HL-60/S4 treated with phorbol 12-myristate 13-acetate at 8.2 ng/mL for 4 days and 3 days (cell line): ENCODE measurements around the gene RASGEF1B.
"Not testable (repeated sequence)": the region's sequence is repeated elsewhere in the genome, so short reads cannot be mapped to it uniquely, and the experiment has no call there.

Experiments
- in situ Hi-C: fragments of 300-500 bp; cut with MboI; formaldehyde crosslinking; loops from 2 replicates; pipeline ENCODE4 v1.15.0; 2022; ENCODE audit warnings: low sequenced_read_pairs

The RASGEF1B gene

GRCh38 chr4:81498551-81499099 lies 26.9 kb upstream of the RASGEF1B start:
- in situ Hi-C loops: no loop called here

DNA sequence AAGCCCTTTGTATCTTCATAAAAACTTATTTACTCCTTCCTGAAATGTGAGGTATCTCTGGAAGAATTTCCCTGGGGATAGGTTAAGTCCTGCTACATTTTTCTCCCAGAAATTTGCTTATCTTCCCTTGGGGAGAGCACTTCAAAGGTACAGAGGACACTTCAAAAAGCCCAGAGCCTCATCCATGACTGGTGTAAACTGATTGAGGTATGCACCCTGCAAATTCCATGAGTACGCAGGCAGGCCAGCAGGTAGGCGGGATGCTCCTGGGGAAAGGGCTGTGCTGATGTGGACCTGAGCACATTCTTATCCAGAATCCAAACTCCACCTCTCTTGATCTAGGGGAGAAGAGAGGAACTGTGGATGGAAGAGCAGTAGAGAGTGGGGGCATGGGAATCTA lies 26.3 kb upstream of the RASGEF1B start:
- in situ Hi-C loops: no loop called here

GRCh38 chr4:81495345-81495744 lies 23.6 kb upstream of the RASGEF1B start:
- in situ Hi-C loops: no loop called here

DNA sequence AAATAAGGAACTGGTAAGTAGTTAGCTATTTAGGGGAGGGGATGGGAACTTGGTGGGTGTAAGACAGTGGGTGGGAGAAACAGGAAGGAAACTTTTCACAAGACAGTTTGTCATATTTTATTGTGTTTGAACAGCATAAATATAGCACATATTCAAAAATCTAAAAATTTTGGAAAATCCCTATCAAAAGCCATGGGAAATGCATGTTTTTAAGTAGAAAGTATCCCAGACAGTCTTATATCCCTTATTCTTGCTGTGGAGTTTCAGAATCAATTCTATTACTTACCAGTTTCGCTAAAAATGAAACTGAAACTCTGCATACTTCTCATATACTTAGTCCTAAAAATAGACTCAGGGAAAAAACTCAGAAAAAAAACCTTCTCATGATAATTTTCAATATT lies 22.3 kb upstream of the RASGEF1B start:
- in situ Hi-C loops: no loop called here

GRCh38 chr4:81492606-81493230 lies 21.0 kb upstream of the RASGEF1B start:
- in situ Hi-C loops: no loop called here

GRCh38 chr4:81491943-81492342 lies 20.2 kb upstream of the RASGEF1B start:
- in situ Hi-C loops: no loop called here

DNA sequence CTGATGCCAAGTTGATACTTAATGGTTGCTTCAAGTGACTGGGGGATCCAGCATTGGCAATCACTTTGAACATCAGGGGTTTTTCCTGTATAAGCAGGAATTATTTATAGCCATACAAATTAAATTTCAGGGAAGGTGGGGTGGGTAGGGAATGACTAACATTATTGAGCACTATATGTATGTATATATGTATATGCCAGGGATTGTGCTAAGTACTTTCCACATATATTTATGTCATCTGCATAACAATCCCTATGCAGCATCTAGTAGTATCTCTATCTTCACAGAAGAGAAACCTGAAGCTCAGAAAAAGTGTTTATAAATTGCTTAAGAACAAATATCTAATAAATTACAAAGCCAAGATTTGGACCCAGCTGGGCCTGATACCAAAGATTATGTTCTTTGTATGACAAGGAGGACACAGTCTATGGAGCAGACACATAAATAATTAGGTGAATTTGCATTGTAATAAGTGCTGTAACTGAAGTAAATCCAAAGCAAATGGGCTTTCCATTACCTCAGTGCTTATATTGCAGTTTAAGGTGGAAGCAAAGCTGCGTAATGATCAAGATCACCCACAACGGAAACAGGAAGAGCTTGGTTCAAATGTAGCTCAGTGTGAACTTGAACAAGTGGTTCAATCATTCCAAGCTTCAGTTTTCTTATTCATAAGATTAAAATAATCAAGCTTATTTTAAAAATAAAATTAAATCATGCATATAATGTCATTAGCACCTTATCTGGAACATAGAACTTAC lies 18.9 kb upstream of the RASGEF1B start:
- in situ Hi-C loops: no loop called here

DNA sequence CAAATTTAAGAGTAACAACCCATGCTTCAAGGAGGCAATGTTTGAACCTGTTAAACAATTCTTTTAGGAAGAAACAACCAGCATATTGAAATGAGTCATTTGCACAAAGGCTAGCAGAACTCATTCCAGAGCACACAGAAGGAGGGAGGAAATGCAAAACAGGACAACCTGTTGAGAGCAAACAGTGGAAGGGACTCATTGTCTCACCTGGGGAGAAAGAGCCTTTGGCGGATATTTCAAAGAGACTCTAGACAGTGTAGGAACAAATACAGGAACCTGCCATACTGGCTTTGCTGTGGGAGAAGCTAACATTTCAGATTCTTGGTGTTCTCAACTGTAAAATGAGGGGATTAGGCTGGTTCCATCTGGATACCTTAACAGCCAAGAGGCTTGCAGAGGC lies 14.8 kb upstream of the RASGEF1B start:
- in situ Hi-C loops: no loop called here

- in situ Hi-C loops: no loop called here
Measured at GRCh38 chr4:81485310-81485980, 13.7 kb upstream of the RASGEF1B start.

DNA sequence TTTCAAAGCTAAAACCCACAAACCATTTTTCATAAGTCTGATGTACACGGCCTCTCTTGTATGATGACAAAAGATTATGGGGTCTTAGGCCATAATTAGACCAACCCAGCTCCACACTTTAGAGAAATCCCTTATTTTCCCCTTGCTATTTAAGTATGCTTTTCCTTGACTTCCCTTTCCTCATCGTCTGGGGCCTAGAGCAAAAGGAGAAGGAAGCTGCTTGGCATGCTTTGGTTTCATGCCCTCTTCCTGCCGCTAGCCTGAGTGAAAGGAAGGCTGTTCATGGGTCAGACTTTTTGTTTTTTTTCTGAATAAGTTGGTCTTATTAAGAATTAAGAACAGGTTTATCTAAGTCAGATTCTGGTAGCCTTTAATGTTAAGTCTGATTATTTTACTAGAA lies 10.6 kb upstream of the RASGEF1B start:
- in situ Hi-C loops: no loop called here

GRCh38 chr4:81481151-81481550 lies 9.4 kb upstream of the RASGEF1B start:
- in situ Hi-C loops: no loop called here

DNA sequence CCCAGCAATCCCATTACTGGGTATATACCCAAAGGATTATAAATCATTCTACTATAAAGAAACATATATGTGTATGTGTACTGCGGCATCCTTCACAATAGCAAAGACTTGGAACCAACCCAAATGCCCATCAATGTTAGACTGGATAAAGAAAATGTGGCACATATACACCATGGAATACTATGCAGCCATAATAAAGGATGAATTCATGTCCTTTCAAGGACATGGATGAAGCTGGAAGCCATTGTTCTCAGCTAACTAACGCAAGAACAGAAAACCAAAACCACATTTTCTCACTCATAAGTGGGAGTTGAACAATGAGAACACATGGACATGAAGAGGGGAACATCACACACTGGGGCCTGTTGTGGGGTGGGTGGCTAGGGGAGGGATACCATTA lies 7.9 kb upstream of the RASGEF1B start:
- in situ Hi-C loops: not testable (repeated sequence)

DNA sequence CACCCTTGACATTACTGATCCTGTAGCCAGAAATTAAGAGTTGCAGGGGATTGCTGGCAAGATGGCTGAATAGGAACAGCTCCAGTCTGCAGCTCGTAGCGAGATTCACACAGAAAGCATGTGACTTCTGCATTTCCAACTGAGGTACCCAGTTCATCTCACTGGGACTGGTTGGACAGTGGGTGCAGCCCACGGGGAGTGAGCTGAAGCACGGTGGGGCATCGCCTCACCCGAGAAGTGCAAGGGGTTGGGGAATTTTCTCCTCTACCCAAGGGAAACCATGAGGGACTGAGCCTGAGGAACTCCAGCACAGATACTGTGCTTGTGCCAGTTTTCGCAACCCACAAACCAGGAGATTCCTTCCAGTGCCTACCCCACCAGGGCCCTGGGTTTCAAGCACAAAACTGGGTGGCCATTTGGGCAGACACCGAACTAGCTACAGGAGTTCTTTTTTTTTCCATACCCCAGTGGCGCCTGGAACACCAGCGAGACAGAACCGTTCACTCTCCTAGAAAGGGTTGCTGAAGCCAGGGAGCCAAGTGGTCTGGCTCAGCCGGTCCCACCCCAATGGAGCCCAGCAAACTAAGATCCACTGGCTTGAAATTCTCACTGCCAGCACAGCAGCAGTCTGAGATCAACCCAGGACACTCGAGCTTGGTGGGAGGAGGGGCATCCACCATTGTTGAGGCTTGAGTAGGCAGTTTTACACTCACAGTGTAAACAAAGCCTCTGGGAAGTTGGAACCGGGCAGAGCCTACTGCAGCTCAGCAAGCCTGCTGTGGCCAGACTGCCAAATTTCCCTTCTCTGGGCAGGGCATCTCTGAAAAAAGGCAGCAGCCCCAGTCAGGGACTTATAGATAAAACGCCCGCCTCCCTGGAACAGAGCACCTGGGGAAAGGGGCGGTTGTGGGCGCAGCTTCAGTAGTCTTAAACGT lies 1.9 kb upstream of the RASGEF1B start:
- in situ Hi-C loops: loop anchor here (25.0 kb wide), 1 partner anchor 364 kb away; no protein-coding TSS in a partner anchor

GRCh38 chr4:81472281-81473182 lies 825 bp upstream of the RASGEF1B start:
- in situ Hi-C loops: loop anchor here (25.0 kb wide), 1 partner anchor 365 kb away; no protein-coding TSS in a partner anchor

DNA sequence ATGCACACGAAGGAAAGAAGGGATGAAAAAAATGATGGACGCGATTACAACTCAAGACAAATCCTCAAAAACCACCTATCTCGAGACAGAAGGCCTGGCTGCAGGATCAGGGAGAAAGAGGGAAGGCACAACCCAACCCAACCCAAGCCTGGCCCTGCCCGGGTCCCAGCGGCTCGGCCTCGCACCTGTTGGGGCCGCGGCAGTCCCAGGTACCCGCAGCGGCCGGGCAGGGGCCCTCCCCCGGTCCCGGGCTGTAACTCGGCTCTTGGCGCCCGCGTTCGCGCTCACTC lies 464 bp downstream of the RASGEF1B start:
- in situ Hi-C loops: loop anchor here (25.0 kb wide), 1 partner anchor 366 kb away; no protein-coding TSS in a partner anchor

DNA sequence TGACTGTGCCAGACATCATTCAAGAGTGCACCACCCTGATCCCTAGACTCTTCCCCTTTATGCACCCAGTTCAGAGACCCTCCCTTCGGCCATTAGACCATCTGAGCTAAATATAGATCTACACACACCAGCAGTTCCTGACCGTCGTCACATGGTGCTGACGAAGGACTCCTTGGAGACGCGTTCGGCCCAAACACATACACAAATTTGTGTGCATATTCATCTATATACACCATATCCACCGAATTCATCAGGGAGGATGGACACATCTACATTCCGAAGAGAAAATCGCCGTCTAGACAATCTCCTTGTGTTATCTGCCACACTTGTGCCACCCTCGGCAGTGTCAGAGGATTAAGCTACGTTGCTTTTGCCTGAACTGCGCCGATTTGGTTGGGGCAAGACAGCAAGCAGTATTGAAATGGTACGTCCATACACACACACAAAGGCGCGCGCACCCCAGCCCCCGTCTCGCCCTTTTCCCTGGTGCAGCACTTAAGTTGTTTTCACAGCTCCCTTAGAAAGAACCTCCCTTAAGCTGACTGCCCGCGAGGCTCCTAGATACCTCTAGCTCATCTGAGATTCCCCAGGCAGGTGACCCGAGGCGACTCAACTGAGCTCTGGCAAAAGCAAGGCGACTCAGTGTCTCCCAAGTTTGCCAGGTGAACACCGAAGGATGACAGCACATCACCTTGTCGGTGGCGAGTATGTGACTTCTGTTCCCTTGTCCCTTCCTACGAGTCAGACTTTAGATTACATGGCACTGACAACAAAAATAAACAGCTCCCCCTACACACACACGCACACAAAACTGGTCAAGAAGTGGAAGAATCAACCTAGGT lies 1.0 kb downstream of the RASGEF1B start:
- in situ Hi-C loops: loop anchor here (25.0 kb wide), 1 partner anchor 367 kb away; no protein-coding TSS in a partner anchor

- in situ Hi-C loops: loop anchor here (25.0 kb wide), 1 partner anchor 367 kb away; no protein-coding TSS in a partner anchor
Measured at GRCh38 chr4:81469781-81470455, 1.8 kb downstream of the RASGEF1B start.

DNA sequence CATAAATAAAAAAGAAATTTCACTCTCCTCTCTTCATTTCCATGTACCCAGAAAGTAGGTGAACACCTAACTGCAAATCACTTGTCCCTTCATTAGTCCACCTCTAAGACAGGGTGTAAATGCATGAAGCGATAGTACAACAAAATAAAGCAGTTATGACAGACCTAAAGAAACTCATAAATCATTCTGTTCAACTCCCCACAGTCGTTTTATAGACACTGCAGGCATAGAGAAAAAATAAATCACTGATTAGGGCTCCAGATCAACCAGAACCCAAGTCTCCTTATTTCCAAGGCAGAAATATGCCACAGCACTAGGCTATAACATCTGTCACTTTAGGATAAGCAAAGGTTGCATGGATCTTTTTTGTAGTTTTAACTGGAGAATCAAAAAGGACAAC lies 3.0 kb downstream of the RASGEF1B start:
- in situ Hi-C loops: loop anchor here (25.0 kb wide), 1 partner anchor 369 kb away; no protein-coding TSS in a partner anchor
